Activated gamma-delta T cell (primary cell): ENCODE measurements around the gene EAF2.
"Not testable (repeated sequence)": the region's sequence is repeated elsewhere in the genome, so short reads cannot be mapped to it uniquely, and the experiment has no call there.

Experiments used
- DNase-seq: peaks from one replicate; lab custom pipeline; 2025; lab: John Stamatoyannopoulos, UW

EAF2 gene

GRCh38 chr3:121863247-121863646, 28.2 kb downstream of the EAF2 start:
- DNase-seq, result not testable (repeated sequence)

- DNase-seq, result no peak
Observed at GRCh38 chr3:121863801-121864200, 28.8 kb downstream of the EAF2 start.

GRCh38 chr3:121869736-121870135, 34.7 kb downstream of the EAF2 start:
- DNase-seq, result no peak

GRCh38 chr3:121870717-121871116, 35.7 kb downstream of the EAF2 start:
- no peak for DNase-seq

- no peak for DNase-seq
Observed at GRCh38 chr3:121871430-121871829, 36.4 kb downstream of the EAF2 start.

- DNase-seq, result no peak
Observed at GRCh38 chr3:121878411-121878810, 43.4 kb downstream of the EAF2 start.

GRCh38 chr3:121883507-121883906, 48.5 kb downstream of the EAF2 start:
- DNase-seq, result no peak

GRCh38 chr3:121885386-121885785, 50.4 kb downstream of the EAF2 start:
- DNase-seq, result no peak

GRCh38 chr3:121894301-121894990, 59.4 kb downstream of the EAF2 start, which contains the start of gene SLC15A2:
TSS of gene SLC15A2 (plus strand) at chr3:121894401. CDS start at chr3:121894477, 76 bp downstream.
- no peak for DNase-seq

- DNase-seq, result no peak
Observed at GRCh38 chr3:121895121-121895520, 60.1 kb downstream of the EAF2 start.

- no peak for DNase-seq
Observed at GRCh38 chr3:121895736-121896135, 60.7 kb downstream of the EAF2 start.

GRCh38 chr3:121896823-121897222, 61.8 kb downstream of the EAF2 start:
- no peak for DNase-seq

GRCh38 chr3:121897296-121897695, 62.3 kb downstream of the EAF2 start:
- no peak for DNase-seq

GRCh38 chr3:121913305-121913990, 78.4 kb downstream of the EAF2 start:
- no peak for DNase-seq

- no peak for DNase-seq
Observed at GRCh38 chr3:121914081-121914998, 79.3 kb downstream of the EAF2 start.

GRCh38 chr3:121916189-121916588, 81.2 kb downstream of the EAF2 start:
- DNase-seq, result no peak

GRCh38 chr3:121918779-121919483, 83.9 kb downstream of the EAF2 start:
- DNase-seq, result no peak

GRCh38 chr3:121924734-121925133, 89.7 kb downstream of the EAF2 start:
- no peak for DNase-seq

GRCh38 chr3:121926380-121926779, 91.4 kb downstream of the EAF2 start:
- no peak for DNase-seq
